Ovary (tissue), 3 donors: ENCODE results near the gene FRY.

Experiments
- CTCF ChIP-seq, 3 donors: fragments of 450-650 bp in 2 of 3; fragments of 200-600 bp in 1 of 3; IDR thresholded peaks; one replicate each; pipeline versions ENCODE4 v1.5.1 to v1.8.0; 2016 to 2022; ENCODE audit warnings: antibody characterized with exemption in 3 of 3, mild to moderate bottlenecking in 1 of 3
- EP300 ChIP-seq: sonication (generic); formaldehyde crosslinking; IDR thresholded peaks from one replicate; pipeline ENCODE4 v1.6.1; 2017; ENCODE audit warnings: antibody characterized with exemption
- POLR2A ChIP-seq: fragments of 450-650 bp; IDR thresholded peaks from one replicate; pipeline ENCODE4 v1.6.1; 2017; ENCODE audit warnings: antibody characterized with exemption, mild to moderate bottlenecking, moderate library complexity
- donor health status: DM: no; HTN: no; CAD: no.

GRCh38 chr13:32340914-32341313, 309.3 kb downstream of the FRY start:
- TF ChIP-seq CTCF (IDR thresholded peaks at IDR 0.05) (no peak), POLR2A (no peak), EP300 (no peak)
